Measurements from ENCODE around the gene AMOTL2.
A peak's percentile ranks its signal among the peaks of the same experiment; 100 is the strongest.

Gene AMOTL2

GRCh38 chr3:134364061-134364935, 9.9 kb downstream of the AMOTL2 start:
- Mint-ChIP-seq H3K9me3 (no peaks in the 10 kb centered on the region), H3K36me3 (ENCODE audit: low read depth) (peaks cover 79% of the 10 kb centered on the region), H3K4me1 (peaks cover 72% of the 10 kb centered on the region), H3K4me3 (peak overlapping the region; percentile 60 to 79 (median 70)), H3K27me3 (ENCODE audit: low read depth) (no peaks in the 10 kb centered on the region), H3K27ac (peak overlapping the region; percentile 53 to 92 (median 91))
- no peak for TF ChIP-seq CTCF (IDR thresholded peaks at IDR 0.05; ENCODE audit: unreplicated experiment in 3 of 3)

- Mint-ChIP-seq H3K4me3 (peak overlapping the region; percentile 52 to 66 (median 66)), H3K4me1 (peaks cover 74% of the 10 kb centered on the region), H3K9me3 (no peaks in the 10 kb centered on the region), H3K27me3 (ENCODE audit: low read depth) (no peaks in the 10 kb centered on the region), H3K27ac (peak overlapping the region; percentile 53 to 92 (median 86)), H3K36me3 (ENCODE audit: low read depth) (peaks cover 80% of the 10 kb centered on the region)
- no peak for TF ChIP-seq CTCF (IDR thresholded peaks at IDR 0.05; ENCODE audit: unreplicated experiment in 3 of 3)
Measured at GRCh38 chr3:134363381-134363755, 10.9 kb downstream of the AMOTL2 start.

- Mint-ChIP-seq H3K4me1 (peaks cover 79% of the 10 kb centered on the region), H3K27ac (peak overlapping the region; percentile 53 to 92 (median 86)), H3K27me3 (ENCODE audit: low read depth) (no peaks in the 10 kb centered on the region), H3K36me3 (ENCODE audit: low read depth) (peaks cover 81% of the 10 kb centered on the region), H3K9me3 (no peaks in the 10 kb centered on the region), H3K4me3 (peak overlapping the region; percentile 50 to 66 (median 52))
- no peak for TF ChIP-seq CTCF (IDR thresholded peaks at IDR 0.05; ENCODE audit: unreplicated experiment in 3 of 3)
Measured at GRCh38 chr3:134362670-134363380, 11.4 kb downstream of the AMOTL2 start.

GRCh38 chr3:134362221-134362620, 12.0 kb downstream of the AMOTL2 start:
- peak overlapping the region in 1 of 3 experiments; percentile 5 for H3K4me3 Mint-ChIP-seq
- no peak for TF ChIP-seq CTCF (IDR thresholded peaks at IDR 0.05; ENCODE audit: unreplicated experiment in 3 of 3)
- H3K27ac Mint-ChIP-seq, result peak overlapping the region in 2 of 3 experiments; percentile 15 to 92
- H3K36me3 Mint-ChIP-seq (ENCODE audit: low read depth), result peaks cover 82% of the 10 kb centered on the region
- H3K9me3 Mint-ChIP-seq, result no peaks in the 10 kb centered on the region
- H3K27me3 Mint-ChIP-seq (ENCODE audit: low read depth), result no peaks in the 10 kb centered on the region
- peaks cover 81% of the 10 kb centered on the region for H3K4me1 Mint-ChIP-seq

GRCh38 chr3:134361162-134361835, 12.9 kb downstream of the AMOTL2 start:
- H3K36me3 Mint-ChIP-seq (ENCODE audit: low read depth), result peaks cover 82% of the 10 kb centered on the region
- peak overlapping the region in 2 of 3 experiments; percentile 37 to 72 for H3K27ac Mint-ChIP-seq
- no peak for TF ChIP-seq CTCF (IDR thresholded peaks at IDR 0.05; ENCODE audit: unreplicated experiment in 3 of 3)
- no peak overlapping the region for H3K4me3 Mint-ChIP-seq
- H3K9me3 Mint-ChIP-seq, result no peaks in the 10 kb centered on the region
- H3K4me1 Mint-ChIP-seq, result peaks cover 80% of the 10 kb centered on the region
- no peaks in the 10 kb centered on the region for H3K27me3 Mint-ChIP-seq (ENCODE audit: low read depth)
